ENCODE measurements around the gene NPB.

NPB gene

GRCh38 chr17:81869221-81870130, 32.6 kb upstream of the NPB start:
- DNase-seq (ENCODE audit: low read depth in 2 of 3, low spot score in 2 of 3), result peak in 1 of 3 experiments; percentile 58

DNA sequence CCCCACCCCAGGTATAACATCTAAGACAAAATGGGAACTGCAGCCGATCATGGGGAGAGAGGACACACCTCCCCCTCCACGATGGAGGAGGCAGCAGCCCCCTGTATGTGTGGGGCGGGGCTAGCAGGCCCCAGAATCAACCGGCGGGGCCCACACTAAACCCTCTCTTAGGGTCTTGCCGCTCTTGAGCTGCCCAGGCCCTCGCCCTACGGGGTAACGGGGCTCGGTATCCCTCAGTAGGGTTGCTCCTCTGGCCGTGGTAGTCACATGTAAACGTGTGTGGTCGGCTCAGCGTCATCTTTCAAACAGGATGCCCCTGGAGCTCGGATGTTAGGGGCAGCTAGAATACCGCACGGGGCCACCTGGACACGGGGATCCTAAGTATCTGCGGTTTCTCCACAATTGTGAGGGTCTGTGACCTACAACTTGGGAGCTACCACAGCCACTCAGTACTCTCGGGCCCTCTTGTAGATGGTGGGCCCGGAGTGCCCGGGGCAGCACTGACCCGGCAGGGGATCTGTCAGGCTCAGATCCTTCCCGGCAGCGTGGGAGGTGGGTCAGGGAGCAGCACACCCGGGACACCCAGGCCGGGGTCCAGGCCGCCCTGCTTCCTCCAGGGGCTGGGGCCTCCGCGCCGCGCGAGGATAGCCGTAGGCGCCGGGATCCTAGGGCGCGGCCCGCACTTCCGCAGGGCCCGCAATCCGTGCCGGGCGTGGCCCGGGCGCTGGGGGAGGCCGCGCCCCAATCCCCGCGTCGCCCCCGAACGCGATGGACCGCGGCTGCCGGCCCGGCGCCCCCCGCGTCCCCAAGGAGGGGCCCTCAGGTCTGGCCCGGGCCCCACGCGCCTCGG, 31.7 kb upstream of the NPB start:
- DNase-seq (ENCODE audit: low read depth in 2 of 3, low spot score in 2 of 3), result peak in 1 of 3 experiments; percentile 32

- DNase-seq (ENCODE audit: low read depth in 2 of 3, low spot score in 2 of 3), result no peak
Measured at GRCh38 chr17:81870981-81871386, 31.1 kb upstream of the NPB start, which contains the start of gene ARHGDIA. TSS of gene ARHGDIA (minus strand) at chr17:81871337. CDS start at chr17:81869930, 1,407 bp downstream.

GRCh38 chr17:81871387-81872230, 30.4 kb upstream of the NPB start:
- DNase-seq (ENCODE audit: low read depth in 2 of 3, low spot score in 2 of 3), result peak; percentile 90 to 95 (median 91)

DNA sequence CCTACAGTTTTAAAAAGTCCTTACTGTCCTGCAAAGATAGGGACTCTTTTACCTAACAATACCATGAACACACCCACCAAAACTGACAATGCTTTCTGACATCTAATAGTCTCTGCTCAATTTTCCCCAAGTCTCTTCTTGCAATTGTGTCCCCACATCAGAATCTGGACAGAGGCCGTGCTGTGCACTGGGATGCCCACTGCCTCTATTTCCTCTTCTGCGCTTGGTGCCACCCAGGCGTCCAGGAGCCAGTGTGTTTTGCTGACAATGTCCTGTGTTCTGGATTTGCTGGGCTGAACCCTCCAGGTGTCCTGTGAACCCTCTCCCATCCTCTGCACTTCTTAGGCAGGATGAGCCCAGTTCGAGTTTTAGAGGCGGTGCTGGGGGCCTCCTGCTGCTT, 24.5 kb upstream of the NPB start:
- no peak for DNase-seq (ENCODE audit: low read depth in 2 of 3, low spot score in 2 of 3)

DNA sequence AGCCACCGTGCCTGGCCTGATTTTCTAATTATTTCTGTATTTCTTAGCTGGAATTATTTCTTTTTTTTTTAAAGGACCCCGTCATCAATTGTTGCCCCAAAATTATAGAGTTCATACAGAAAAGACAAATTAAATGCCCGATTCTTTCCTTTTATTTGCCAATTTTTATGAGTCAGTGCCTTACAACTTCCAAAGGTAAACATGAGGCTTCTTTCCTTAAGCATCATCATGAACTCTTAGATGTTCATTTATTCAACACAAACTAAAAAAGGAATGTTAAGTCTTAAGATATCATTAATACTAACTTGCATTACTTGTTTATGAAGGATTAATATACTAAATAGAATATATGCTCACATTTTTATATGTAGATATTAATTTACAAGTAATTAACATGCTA, 23.7 kb upstream of the NPB start:
- no peak for DNase-seq (ENCODE audit: low read depth in 2 of 3, low spot score in 2 of 3)

GRCh38 chr17:81879121-81879520, 22.9 kb upstream of the NPB start:
- no peak for DNase-seq (ENCODE audit: low read depth in 2 of 3, low spot score in 2 of 3)

- DNase-seq (ENCODE audit: low read depth in 2 of 3, low spot score in 2 of 3), result no peak
Measured at GRCh38 chr17:81884520-81884919, 17.5 kb upstream of the NPB start.

DNA sequence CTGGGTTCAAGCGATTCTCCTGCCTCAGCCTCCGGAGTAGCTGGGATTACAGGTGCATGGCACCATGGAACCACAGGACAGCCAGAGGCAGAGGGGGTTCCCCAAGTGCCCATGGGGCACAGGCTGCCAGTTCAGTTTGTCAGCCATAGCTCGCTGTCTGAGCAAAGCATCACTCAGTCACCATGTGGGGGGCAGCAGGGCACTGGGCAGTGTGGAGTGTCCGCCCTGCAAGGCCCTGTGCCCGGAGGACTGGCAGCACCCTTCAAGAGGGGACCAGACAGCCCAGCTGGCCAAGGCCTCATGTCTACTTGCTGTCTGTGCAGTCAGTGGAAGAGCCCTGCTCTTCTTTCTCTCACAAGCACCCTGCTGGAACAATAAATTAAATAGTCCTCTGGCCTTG, 17.1 kb upstream of the NPB start:
- no peak for DNase-seq (ENCODE audit: low read depth in 2 of 3, low spot score in 2 of 3)

GRCh38 chr17:81885454-81885853, 16.6 kb upstream of the NPB start:
- DNase-seq (ENCODE audit: low read depth in 2 of 3, low spot score in 2 of 3), result no peak

DNA sequence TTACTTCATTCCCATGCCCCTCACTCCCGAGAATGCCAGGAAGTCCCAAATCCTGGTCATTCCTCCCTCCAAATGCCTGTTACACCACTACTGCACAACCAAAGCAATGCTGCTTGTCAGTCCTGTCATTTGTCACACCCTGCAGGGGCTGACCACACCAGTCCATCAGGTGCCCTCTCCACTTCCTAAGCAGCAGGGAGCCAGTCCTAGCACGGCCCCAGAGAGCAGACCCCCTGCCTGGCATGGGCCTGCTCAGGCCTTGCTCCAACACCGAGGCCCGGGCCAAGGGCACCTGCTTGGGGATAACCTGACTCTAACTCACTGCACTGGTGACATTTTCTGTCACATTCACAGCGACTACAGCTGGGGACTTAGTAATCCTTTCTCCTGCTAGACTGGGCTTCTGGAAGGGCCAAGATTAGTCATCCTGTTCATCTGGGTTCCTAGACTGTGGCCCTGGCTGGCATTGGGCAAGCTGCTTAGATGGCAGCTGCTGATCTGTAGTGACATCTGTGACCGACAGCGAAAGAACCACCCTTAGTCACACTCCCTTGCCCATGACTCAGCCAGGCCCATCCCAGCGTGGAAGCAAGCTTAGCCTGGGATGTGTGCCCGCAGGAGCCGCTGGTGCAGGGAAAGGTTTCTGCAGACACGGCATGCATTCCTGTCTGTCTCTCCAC, 16.0 kb upstream of the NPB start:
- DNase-seq (ENCODE audit: low read depth in 2 of 3, low spot score in 2 of 3), result no peak

- DNase-seq (ENCODE audit: low read depth in 2 of 3, low spot score in 2 of 3), result no peak
Measured at GRCh38 chr17:81888105-81888987, 13.7 kb upstream of the NPB start.

DNA sequence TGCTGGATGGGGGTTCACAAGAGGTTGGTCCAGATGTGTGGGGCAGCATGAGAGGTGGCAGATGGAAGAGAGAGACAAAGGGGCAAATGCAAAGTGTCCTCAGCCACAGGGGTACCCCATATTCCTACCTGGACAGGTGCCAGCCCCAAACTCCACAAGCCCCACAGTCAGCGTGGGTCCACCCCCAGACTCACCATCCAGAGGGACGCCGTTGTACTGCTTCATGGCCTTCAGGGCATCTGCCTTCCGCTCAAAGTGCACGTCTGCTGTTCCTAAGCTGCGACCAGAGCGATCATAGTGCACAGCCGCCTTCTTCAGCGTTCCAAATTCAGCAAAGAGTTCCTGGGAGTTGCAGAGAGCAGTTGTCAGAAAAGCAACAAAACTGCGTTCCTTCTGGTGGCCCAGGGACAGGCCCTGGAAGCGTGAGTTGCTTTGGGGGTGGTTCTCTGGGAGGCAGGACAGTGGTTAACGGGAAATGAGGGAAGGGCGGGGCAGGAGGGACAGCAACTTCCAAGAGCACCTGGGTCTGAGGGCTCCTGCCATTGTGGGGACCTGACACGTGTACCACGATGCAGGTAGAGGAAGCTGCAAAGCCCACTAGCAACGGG, 12.9 kb upstream of the NPB start:
- DNase-seq (ENCODE audit: low read depth in 2 of 3, low spot score in 2 of 3), result no peak

DNA sequence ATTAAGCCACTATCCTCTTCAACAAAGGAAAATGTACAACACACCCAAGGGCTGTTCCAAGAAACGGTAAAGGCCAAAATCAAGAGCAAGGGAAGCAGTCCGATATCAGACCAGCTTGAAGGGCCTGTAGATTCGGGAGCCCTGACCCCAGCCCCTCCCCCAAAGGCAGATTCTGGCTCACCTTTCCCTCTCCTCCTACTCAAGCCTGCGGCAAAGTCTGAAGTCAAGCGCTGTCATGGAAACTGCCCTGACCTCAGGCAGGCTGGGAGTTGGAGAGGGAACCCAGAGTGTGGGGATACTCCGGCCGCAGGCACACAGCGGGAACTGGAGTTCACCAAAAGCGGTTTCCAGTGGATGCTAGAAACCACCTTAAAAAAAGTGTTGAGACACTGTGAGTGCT, 12.4 kb upstream of the NPB start:
- no peak for DNase-seq (ENCODE audit: low read depth in 2 of 3, low spot score in 2 of 3)

DNA sequence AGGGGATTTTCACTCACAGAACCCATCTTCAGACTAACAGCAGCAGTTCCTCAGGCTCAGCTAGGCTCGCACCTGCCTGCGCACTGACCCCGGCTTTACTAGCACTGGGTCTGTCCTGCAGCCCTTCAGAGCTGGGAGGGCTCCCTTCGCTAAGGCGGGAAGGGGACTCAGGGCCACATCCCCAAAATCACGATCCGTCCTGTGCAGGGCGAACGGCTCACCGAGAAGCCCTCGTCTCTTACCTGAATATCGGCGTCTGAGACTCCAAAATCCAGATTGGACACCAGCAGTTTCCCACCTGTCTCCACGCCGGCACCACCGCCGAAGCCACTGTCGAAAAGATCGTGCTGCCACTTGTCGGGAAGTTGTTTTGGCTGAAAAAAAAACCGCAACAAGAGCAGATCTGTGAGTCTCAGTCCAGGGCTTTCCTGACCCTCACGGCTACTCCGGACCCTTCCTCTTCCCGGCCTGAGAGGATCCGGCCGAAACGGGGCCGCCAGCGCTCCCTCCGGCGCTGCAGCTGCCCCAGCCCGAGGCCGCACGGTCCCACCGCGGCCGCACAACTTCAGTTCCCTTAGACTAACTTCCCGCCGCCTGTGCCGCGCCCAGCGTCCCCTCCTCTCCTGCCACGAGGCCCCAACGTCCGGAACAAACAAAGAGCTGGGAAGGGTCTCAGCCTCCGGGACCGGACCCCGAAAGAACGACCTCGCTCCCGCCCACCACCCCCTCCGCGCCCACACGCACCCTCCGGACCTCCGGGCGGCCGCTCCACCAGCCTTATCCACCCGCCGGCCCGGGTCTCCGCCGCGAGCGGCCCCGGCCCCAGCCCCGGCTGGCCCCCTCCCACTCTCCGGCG, 11.4 kb upstream of the NPB start:
- DNase-seq (ENCODE audit: low read depth in 2 of 3, low spot score in 2 of 3), result no peak

GRCh38 chr17:81891303-81891552, 10.8 kb upstream of the NPB start:
- DNase-seq (ENCODE audit: low read depth in 2 of 3, low spot score in 2 of 3), result no peak

DNA sequence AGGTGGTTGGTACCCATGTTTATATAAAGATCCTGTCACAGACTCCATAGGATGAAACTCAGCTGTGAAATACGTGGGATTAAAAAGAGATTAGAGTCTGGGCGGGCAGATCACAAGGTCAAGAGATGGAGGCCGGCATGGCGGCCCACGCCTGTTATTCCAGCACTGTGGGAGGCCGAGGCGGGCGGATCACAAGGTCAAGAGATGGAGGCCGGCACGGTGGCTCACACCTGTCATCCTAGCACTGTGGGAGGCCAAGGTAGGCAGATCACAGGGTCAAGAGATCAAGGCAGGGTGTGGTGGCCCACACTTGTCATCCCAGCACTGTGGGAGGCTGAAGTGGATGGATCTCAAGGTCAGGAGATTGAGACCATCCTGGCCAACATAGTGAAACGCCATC, 6.6 kb upstream of the NPB start:
- DNase-seq (ENCODE audit: low read depth in 2 of 3, low spot score in 2 of 3), result no peak

DNA sequence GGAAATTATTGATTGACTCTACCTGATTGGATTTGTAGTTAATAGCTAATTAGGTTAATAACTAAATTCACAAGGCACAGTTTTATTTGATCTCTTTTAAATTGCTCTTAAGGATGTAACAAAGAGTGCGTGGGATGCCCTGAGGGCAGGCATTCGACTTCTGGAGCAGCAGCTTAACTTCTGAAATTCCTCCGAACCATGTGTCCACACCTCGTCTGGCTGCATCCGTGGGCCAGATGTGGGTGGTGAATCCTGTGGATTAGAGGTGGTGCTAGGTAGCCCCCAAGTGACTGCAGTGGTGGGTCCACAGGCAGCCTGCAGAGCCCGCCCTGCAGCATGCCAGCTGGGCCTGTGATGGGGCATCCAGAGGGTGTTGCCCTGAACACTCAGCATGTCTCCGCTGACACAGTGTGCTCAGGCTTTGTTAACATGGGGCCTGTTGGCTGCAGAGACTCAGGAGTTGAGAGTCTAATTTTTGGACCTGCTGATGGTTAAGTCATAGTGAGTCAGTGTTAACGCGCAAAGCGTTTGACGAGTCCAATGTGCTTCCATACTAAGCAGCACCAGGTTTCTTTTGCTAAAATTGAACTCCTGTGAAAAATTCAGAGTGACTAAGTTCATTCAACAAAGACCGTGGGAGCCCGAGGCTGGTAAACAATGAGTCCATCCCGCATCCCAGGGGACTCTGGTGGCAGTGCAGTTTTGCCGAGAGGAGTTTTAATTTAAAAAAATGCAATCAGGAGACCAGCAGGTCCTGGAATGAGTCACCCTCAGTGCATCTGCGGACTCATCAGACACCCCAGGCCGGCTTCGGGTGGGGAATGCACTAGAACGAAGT, 3.8 kb upstream of the NPB start:
- DNase-seq (ENCODE audit: low read depth in 2 of 3, low spot score in 2 of 3), result no peak

All from activated CD8-positive, alpha-beta memory T cell treated with anti-CD3 and anti-CD28 coated beads for 48 hours (primary cell).